GM21367 (cell line): ENCODE measurements around the gene NDUFB4.
"Not testable (repeated sequence)": the region's sequence is repeated elsewhere in the genome, so short reads cannot be mapped to it uniquely, and the experiment has no call there.

ENCODE experiments used
- ATAC-seq: cut with Tn5 transposase; IDR thresholded peaks from one replicate; pipeline ENCODE4 v1.9.1; 2021; ENCODE audit not compliant: unreplicated experiment

Gene NDUFB4

DNA sequence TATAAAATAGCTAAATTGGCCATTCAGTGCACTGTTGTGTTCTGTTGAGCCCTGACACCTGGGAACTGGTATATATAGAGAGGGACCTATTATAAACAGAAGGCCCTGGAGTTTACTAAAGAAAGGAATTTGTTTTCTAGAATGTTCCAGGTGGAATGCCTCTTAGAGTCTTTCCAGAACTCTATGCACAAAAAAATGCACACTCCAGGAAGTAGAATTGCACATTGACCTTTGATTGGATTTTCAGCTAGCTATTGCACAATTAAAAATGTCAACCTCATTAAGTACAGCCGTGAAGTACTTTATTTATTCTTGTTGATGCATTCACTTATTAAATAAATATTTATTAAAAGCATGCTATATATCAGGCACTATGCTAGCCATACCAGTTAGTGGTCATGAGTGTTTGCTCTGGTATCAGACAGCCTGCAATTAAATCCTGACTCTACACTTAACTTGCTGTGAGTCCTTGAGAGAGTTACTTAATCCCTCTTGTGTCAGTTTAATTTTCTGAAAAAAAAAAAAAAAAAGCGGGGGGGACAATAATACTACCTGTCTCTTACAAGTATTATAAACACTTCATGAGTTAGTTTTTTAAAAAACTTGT lies 40.8 kb downstream of the NDUFB4 start:
- no peak for ATAC-seq

DNA sequence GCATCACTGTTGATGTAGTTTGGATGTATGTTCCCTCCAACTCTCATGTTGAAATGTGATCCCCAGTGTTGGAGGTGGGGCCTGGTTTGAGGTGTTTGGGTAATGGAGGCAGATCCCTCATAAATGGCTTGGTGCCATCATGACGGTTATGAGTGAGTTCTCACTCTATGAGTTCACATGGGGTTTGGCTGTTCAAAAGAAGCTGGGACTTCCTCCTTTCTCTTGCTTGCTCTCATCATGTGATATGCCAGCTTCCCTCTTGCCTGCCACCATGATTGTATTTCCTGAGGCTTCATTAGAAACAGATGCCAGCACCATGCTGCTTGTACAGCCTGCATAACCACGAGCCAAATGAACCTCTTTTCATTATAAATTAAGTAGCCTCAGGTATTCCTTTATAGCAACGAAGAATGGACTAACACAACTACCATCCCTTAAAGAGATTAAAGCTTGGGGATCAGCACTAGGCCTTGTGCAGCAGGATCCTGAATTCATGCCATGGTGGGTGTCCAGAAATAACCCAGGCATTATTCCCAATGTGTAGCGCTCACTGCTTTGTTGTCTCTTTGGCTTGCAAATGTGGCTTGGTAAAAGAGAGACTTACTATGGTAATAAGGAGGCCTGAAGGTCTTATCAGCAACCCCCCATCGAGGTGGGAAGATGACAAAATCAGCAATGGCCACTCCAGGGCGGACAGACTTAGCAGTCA lies 41.9 kb downstream of the NDUFB4 start:
- ATAC-seq = no peak

DNA sequence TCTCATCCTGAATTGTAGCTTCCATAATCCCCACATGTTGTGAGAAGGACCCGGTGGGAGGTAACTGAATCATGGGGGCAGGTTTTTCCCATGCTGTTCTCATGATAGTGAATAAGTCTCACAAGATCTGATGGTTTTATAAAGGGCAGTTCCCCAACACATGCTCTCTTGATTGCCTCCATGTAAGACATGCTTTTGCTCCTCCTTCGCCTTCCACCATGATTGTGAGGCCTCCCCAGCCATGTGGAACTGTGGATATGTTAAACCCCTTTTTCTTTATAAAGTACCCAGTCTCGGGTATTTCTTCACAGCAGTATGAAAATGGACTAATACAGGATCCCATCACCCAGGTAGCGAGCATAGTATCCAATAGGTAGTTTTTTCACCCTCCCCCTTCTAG lies 42.7 kb downstream of the NDUFB4 start:
- not testable (repeated sequence) for ATAC-seq

DNA sequence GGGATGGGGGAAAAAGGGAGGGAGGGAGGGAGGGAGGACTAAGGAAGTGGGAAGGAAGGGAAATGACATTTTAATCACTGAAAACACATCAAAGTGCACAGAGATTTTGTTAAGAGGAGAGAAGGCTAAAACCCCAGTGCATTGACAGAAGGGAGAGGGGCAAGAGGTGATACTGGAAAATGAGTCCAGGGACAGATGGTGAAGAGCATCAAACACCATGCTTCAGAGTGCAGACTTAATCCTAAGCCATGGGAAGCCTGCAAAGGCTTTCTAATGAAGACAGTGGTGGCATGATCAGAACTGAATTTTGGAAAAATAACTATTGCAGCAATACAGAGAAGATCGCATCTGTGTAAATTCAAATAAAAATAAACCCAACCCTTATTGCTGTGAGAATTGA lies 44.1 kb downstream of the NDUFB4 start:
- no peak for ATAC-seq

DNA sequence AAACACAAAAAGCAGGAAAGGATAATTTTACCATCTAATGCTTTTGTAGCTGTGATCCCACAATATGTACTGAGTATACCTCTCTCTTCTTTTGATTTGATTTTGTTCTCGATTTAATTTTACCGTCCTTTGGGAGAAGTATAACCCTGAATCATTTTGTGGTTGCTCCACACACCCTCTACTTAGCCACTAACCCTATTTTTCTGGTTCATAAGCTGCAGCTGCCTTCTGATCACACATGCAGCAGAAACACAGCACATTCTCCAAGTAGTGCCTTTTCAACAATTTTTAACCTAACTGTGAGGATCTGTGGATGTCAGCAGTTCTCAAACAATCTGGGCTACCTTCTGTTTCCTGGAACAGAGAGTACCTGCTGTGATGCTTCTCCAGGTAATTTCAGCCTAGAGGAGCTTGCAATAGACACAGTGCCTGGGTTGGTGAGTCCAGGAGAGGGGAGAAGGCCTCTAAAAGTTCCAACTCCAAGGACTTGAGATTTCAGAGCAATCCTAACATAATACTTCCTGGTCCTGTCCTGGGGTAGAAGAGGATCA lies 45.6 kb downstream of the NDUFB4 start:
- ATAC-seq = no peak

DNA sequence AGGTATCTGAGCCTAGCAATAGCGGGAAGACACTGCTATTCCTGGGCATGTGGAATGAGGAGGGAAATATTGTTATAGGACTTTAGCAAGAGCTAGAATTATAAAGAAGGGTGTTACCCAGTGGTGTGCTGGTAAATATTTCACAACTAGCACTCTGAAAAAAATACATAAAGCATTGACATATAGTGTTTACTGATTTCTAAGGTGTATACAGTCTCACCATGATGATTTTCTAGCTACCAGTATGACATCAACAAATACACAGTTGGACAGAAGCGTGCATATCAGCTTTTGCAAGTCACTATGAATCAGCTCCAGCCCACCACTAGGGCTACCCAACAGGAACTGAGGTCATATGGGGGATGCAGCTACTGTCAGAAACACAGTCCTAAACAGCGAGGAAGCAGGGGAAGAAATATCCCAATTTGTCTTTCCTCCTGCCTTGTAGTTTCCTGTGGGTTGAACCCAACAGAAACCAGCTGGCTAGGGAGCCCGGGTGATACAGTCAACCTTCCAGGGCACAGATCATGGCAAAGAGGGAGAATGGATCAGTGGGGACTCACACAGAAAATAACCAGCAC lies 46.3 kb downstream of the NDUFB4 start:
- no peak for ATAC-seq

DNA sequence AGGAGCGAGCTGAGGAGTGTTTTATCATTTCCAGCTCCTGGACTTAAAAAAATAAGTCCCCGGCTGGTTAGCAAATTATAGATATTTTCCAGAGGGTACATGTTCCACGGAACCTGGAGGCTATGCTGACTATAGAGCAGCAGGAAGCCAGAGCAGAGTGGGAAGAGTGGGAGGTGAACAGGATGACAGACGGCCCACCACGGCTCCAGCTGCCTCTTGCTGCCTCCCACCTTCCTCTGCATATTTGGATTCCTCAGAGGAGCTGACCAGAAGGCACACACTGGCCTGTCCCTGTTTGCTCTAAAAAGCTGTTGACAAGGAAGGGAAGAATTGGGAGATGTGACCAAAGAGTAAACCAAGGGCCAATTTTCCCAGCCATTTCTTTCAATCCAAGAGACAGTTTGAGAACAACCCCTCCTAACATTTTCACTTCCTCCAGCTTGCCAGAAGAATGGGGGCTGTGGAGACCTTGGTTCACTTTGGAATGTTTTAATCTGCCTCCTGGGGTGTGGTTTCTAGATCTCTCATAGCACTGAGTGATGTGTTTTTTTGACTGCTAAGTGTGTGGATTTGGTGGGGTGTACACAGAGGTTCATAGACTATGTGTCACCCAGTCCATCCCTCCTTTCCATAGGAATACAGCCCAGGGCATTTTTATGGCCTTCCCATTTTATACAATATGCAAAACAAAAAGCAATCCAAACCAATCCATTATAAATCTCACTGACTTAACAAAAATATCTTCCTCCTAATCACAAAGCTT lies 49.1 kb downstream of the NDUFB4 start:
- ATAC-seq = no peak

DNA sequence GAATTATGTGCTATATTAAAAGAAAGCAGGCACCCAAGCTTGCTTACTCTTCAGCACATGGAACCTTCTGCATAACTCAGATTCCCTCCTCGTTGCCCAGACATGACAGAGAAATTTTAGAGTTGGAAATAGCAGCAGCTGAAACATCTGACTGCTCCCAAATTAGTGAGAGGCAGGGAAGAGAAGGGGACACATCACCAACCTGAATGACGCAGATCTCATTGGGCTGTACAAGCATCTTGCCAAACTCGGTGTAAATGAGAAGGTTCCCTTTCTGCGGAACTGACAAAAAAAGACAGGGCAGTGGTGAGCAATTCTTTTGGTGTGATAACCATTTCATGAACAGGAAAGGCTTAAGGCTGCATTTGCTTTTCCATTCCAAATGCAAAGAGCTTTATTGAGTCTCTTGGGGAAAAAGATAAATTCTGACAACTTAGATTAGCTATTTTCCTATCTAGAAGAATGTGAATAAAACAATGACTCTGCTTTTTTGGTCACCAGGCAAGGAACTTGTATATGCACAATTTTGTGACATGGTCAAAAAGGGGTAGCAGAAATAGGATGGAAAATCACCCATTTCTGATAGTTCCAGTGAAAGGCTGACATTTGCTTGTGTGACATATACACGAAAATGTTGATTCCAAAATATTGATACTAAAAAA lies 50.8 kb downstream of the NDUFB4 start:
- ATAC-seq = no peak

DNA sequence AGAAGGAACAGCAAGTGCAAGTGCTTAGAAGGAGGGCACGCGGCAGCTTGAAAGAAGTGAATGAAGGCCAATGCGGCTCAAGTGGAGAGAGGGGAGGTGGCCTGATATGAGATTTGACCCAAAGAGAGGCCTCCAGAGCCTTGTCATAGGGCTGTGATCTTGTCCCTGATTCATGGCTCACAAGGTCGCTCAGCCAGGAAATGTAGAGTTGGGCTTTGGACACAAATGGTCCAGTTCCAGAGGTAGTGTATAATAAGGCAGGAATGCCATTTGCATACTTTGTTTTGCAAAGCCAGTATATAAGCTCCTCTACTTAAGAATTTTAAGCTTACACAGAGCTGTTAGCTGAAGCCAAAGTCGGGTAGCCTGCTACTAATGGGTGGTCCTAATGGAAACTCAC lies 52.2 kb downstream of the NDUFB4 start:
- no peak for ATAC-seq

DNA sequence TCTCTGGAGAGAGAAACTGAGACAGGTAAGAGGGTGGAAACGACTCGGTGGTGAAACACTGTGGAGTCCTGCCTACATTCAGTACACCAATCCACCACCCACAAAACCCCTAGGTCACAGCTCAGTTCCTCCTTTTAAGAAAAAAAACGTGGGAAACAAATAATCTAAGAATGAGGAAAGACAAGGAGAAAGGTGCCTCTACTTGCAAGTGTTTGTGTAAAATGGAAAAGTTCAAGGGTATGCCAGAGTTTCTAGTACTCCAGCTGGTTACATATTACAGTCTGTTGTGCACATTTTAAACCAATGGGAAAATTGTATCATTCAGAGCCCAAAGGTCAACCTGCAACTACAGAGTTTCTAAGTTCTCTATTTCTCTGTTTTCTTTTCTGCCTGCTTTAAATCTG lies 53.7 kb downstream of the NDUFB4 start:
- ATAC-seq = no peak

DNA sequence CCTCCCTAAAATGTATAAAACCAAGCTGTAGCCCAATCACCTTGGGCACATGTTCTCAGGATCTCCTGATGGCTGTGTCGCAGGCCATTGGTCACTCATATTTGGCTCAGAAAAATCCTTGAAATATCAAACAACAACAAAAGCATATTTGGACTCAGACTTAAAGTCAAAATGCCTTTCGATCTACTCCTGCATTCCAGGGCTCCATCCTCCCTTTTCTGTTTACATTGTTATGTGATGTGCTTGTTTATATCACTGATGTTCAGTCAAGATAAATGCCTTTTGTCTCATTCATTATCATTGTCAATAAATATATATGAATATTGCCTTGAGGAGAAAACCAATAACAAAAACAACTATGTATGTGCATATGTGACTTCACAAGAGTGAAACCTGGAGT lies 54.2 kb downstream of the NDUFB4 start:
- ATAC-seq = no peak
